ENCODE data around the gene TMEM145. TPM values are rescaled to one million over a fixed set of nuclear protein-coding genes. Genes with fewer than 3 reads are reported as not detected.

TMEM145 gene
- total RNA-seq, 6 experiments from 2014 or later: 0.12 to 0.47 (median 0.34) TPM

DNA sequence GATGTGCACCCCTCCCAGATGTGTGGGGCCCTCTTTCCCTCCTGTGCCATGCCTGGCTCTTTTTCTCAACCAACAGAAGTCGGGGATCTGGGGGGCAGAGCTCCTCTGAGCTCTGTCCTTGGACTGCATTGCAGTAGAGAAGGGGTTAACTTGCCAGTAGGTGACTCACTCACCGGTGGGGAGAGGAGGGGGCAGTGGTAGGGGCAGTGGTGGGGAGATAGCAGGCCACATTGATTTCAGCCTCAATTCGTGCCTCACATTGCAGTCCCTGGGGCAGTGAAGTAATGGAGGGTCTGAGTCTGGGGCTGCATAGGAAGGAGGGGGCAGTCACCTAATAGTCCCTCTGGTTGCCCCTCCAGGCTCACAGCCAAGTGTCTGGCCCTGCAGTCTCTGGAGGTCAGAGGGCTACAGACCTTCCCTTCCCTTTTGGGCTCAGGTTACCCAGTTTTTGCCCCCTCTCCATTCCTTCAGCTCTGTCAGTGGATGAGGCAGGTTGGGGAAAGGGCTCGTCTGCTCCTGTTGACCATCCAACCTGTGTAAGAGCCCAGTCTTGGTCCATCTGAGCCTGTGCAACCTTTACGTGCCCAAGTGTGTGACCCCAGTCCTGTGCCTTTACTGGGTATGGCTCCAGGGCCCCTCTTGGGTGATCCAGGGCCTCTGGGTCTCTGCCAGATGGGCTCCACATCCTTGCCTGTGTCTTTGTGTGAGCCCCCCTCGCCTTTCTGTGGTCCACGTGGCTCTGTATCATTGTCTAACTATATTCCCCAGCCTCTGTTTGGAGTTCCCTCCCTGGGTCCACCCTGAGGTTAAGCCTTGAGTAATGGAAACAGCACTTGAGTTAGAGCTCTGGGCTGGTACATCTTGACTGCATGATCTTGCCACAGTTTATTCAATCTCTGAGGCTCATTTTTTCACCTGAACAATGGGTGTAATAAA lies 31.0 kb upstream of the TMEM145 start:
- peak overlapping the region; percentile 78 for H3K4me3 Mint-ChIP-seq
- H3K27ac Mint-ChIP-seq: peak overlapping the region; percentile 91
- no peak for DNase-seq
- no peaks in the 10 kb centered on the region for H3K9me3 Mint-ChIP-seq
- TF ChIP-seq, protein P1, sequence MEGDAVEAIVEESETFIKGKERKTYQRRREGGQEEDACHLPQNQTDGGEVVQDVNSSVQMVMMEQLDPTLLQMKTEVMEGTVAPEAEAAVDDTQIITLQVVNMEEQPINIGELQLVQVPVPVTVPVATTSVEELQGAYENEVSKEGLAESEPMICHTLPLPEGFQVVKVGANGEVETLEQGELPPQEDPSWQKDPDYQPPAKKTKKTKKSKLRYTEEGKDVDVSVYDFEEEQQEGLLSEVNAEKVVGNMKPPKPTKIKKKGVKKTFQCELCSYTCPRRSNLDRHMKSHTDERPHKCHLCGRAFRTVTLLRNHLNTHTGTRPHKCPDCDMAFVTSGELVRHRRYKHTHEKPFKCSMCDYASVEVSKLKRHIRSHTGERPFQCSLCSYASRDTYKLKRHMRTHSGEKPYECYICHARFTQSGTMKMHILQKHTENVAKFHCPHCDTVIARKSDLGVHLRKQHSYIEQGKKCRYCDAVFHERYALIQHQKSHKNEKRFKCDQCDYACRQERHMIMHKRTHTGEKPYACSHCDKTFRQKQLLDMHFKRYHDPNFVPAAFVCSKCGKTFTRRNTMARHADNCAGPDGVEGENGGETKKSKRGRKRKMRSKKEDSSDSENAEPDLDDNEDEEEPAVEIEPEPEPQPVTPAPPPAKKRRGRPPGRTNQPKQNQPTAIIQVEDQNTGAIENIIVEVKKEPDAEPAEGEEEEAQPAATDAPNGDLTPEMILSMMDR (IDR thresholded peaks at IDR 0.05): no peak
- peaks cover 46% of the 10 kb centered on the region for H3K4me1 Mint-ChIP-seq (ENCODE audit: low read depth)
- H3K36me3 Mint-ChIP-seq (ENCODE audit: low read depth): peaks cover 6% of the 10 kb centered on the region; the same call in 1 of the 2 replicates
- peaks cover 8% of the 10 kb centered on the region for H3K27me3 Mint-ChIP-seq (ENCODE audit: insufficient read depth)

DNA sequence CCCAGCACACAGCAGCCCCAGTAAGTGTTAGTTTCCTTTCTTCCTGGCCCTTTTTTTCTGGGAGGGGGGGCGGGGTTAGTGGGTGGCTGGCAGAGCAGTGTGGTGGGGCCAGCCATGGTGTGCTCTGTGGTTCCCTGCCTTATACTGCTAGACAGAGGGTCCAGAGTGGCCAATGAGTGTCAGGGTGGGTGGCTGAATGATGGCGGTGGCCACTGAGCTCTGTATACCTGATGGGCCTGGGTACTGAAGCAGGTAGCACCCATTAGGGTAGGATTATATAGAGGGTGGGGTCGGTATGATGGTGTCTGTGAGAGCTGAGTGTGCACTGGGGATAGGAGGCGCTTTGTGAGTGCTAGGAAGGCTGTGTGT lies 30.3 kb upstream of the TMEM145 start:
- Mint-ChIP-seq H3K4me3 (no peak overlapping the region), H3K36me3 (ENCODE audit: low read depth) (peaks cover 6% of the 10 kb centered on the region; the same call in 1 of the 2 replicates), H3K4me1 (ENCODE audit: low read depth) (peaks cover 40% of the 10 kb centered on the region), H3K27me3 (ENCODE audit: insufficient read depth) (peaks cover 5% of the 10 kb centered on the region), H3K9me3 (no peaks in the 10 kb centered on the region), H3K27ac (peak overlapping the region; percentile 91)
- TF ChIP-seq, protein P1 (IDR thresholded peaks at IDR 0.05): no peak
- no peak for DNase-seq

DNA sequence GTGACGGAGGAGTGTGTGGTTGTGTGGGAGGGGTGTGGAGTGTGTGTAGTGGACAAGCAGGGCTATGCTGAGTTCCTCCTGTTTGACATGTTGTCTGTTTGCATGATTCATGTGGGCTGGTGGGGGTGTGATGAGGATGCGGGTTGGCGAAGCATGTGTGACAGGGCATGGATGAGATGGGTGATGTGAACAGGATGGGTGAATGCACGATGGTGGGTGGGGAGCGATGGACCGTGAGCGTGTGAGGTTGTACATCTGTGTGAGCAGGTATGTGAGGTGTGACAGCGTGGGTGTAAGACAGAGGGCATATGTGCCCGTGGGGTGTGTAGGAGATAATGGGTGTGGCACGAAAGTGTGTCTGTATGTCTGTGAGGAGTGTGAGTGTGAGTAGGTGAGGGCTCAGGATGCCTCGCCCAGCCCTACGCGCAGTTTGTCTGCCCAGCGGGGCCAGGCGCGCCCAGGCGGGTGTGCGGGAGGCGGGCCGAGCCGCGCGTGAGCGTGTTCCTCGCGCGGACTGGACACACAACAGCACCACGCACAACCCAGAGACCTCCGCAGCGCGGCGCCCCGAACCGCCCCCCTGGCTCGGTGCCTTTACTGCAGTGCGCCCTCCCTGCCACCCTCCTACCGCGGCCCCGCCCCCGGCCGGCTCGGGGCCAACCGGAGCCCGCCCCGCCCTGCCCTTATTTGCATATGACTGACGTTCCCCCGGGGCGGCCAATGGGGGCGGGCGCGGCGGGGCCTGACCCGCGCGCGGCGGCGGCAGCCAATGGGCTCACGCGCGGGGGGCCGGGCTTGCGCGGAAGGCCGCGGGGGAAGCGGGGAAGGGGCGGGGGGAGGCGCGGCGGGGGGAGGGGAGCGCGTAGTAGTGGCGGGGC lies 29.7 kb upstream of the TMEM145 start:
- TF ChIP-seq, protein P1 (IDR thresholded peaks at IDR 0.05): no peak
- peaks cover 34% of the 10 kb centered on the region for H3K4me1 Mint-ChIP-seq (ENCODE audit: low read depth)
- H3K9me3 Mint-ChIP-seq: no peaks in the 10 kb centered on the region
- H3K4me3 Mint-ChIP-seq: no peak overlapping the region
- peaks cover 3% of the 10 kb centered on the region; the same call in 1 of the 2 replicates for H3K36me3 Mint-ChIP-seq (ENCODE audit: low read depth)
- DNase-seq: peak; percentile 88
- peaks cover 5% of the 10 kb centered on the region for H3K27me3 Mint-ChIP-seq (ENCODE audit: insufficient read depth)
- no peak overlapping the region for H3K27ac Mint-ChIP-seq

DNA sequence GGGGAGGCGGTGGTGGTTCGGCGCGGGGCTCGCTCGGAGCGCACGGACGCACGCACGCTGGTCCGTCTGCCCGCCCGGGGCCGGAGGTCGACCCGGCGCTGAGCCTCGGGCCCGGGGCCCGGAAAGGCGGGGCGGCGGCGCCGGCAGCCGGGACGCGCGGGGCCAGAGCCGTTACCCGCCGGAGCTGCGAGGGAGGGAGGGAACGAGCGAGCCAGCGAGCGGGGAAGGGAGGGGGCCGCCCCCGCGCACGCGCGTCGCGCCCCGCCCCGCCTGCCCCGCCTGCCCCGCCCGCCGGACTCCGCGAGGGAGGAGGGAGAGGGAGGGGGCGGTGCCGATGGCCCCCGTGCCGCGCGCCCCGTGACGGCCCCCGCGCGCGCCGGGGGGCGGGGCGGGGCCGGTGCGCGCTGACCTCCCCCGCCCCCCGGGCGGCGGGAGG lies 29.0 kb upstream of the TMEM145 start:
- TF ChIP-seq, protein P1 (IDR thresholded peaks at IDR 0.05): no peak
- peaks cover 5% of the 10 kb centered on the region for H3K27me3 Mint-ChIP-seq (ENCODE audit: insufficient read depth)
- H3K36me3 Mint-ChIP-seq (ENCODE audit: low read depth): no peaks in the 10 kb centered on the region
- DNase-seq: peak; percentile 59
- H3K27ac Mint-ChIP-seq: no peak overlapping the region
- H3K4me3 Mint-ChIP-seq: no peak overlapping the region
- peaks cover 27% of the 10 kb centered on the region for H3K4me1 Mint-ChIP-seq (ENCODE audit: low read depth)
- H3K9me3 Mint-ChIP-seq: no peaks in the 10 kb centered on the region

DNA sequence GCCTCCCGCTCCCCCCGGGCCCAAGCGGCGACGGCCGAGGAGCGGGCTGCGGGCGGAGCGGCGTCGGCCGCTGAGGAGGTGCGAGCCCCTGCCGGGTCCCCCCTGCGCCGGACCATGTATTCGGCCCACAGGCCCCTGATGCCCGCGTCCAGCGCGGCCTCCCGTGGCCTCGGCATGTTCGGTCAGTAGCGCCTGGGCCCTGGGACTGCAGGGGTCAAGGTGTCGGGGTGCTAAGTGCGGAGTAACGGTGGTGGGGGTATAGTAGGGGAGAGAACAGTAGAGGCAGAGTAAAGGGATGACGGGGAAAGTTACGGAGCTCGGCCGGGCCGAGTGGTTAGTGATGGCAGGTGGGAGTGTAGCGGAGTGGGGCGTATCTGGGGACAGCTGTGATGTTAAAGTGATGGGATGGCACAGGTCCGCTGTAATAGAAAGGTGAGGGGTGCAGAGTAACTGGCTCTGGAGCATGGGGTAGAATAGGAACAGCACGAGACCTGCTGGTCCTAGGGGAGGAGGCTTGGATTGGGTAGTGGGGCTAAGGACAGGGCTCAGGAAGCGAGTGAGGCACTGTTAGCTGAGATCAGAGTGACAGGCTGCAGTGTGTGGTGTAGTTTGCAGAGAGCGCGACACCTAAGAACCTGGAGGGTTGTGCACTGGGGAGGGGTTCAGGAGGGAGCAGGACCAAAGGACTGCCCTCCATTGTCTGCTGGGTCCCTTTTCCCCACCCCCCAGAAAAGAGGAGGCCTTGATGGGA lies 28.3 kb upstream of the TMEM145 start:
- H3K36me3 Mint-ChIP-seq (ENCODE audit: low read depth): no peaks in the 10 kb centered on the region
- no peaks in the 10 kb centered on the region for H3K9me3 Mint-ChIP-seq
- DNase-seq: no peak
- peak overlapping the region; percentile 87 for H3K4me3 Mint-ChIP-seq
- peak overlapping the region; percentile 68 for H3K27ac Mint-ChIP-seq
- TF ChIP-seq, protein P1 (IDR thresholded peaks at IDR 0.05): no peak
- peaks cover 3% of the 10 kb centered on the region for H3K27me3 Mint-ChIP-seq (ENCODE audit: insufficient read depth)
- peaks cover 21% of the 10 kb centered on the region for H3K4me1 Mint-ChIP-seq (ENCODE audit: low read depth)

All from HFFc6 (cell line).